Non-pigmented ciliary epithelial cell (primary cell): Measurements from ENCODE around the gene WDR6.
A peak's percentile ranks its signal among the peaks of the same experiment; 100 is the strongest.

Experiments
- DNase-seq: peaks from one replicate; pipeline ENCODE4 v3.0.0-alpha.2; 2010; ENCODE audit warnings: low read depth

WDR6 gene

DNA sequence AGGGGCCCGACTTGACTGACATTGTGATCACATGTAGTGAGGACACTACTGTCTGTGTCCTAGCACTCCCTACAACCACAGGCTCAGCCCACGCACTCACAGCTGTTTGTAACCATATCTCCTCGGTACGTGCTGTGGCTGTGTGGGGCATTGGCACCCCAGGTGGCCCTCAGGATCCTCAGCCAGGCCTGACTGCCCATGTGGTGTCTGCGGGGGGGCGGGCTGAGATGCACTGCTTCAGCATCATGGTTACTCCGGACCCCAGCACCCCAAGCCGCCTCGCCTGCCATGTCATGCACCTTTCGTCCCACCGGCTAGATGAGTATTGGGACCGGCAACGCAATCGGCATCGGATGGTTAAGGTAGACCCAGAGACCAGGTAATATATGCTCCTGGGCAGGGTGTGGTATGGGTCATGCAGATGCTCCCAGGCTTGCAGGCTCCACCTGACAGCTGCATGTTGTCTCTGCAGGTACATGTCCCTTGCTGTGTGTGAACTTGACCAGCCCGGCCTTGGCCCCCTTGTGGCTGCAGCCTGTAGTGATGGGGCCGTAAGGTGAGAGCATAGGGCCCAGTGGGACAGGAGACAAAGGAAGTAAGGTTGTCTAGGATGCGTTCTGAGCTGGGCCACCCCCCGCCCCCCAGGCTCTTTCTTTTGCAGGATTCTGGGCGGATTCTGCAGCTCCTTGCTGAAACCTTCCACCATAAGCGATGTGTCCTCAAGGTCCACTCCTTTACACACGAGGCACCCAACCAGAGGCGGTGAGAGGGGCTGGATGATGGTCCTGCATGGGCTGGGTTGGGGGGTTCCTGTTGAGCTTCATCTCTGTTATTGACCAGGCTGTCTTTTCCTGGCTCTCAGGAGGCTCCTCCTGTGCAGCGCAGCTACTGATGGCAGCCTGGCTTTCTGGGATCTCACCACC is 6.8 kb downstream of the WDR6 start:
- no peak for DNase-seq

DNA sequence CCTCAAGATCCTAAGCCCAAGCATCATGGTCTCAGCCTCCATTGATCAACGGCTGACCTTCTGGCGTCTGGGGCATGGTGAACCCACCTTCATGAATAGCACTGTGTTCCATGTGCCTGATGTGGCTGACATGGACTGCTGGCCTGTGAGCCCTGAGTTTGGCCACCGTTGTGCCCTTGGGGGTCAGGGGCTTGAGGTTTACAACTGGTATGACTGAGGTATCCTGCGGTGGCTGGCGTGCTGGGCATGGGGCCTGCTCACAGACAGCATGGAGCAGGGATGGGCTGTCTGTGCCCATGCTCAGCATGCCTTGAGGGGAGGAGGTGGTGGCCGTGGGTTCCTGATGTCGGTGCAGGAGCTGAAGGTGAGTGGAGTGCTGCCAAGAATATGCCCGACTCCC is 7.9 kb downstream of the WDR6 start:
- no peak for DNase-seq

DNA sequence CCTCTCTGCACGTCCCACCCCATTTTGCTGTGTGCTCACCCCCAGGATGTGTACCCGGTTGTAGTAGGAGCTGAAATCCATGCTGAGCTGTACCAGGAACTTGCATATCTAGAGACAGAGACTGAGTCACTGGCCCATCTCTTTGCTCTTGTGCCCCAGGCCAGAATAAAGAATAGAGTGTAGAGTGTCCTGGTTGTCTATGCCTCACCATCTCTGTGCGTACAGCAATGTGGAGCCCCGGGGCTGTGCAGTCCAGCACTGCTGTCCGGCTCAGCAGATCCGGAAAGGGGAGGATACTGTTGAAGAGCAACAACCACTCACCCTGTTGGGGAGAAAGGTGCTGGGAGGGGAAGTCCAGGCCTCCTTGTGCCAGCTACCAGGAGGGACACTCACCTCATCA is 8.6 kb downstream of the WDR6 start:
- no peak for DNase-seq

DNA sequence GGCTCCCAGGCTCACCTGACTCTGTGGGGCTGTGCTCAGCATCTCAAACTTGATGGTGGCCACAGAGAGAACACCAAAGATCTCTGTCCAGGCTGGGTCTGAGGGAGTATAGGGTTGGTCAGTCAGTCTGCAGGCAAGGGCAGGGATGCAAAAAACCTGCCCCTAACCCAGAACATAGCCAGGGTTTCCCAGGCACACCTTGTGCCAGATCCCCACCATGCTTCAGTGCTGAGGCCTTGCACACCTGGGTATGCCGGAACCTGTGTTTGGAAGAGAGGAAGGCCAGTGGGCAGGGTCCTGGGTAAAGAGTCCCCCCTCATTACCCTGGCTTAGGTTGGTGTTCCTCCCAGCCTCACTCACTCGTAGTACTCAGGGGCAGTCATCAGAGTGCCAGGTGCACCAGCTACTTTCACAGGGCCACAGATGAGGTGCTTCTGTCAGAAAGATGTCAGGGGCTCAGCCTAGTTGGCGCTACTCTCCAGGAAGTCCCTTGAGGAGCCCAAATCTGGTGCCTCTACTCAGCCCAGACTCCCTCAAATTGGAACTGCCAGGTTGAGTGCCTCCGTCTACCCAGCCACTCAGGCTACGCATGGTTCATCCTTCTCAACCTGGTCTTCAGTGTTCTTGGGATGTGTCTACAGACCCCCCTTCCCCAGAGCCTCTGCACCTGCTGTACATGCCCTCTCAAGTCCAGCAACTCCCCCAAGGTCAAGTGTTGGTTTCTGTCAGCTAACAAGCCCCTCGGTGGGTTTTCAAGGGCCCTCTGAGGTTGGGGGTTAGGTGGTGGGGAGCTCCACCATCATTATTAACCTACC is 9.4 kb downstream of the WDR6 start:
- no peak for DNase-seq

DNA sequence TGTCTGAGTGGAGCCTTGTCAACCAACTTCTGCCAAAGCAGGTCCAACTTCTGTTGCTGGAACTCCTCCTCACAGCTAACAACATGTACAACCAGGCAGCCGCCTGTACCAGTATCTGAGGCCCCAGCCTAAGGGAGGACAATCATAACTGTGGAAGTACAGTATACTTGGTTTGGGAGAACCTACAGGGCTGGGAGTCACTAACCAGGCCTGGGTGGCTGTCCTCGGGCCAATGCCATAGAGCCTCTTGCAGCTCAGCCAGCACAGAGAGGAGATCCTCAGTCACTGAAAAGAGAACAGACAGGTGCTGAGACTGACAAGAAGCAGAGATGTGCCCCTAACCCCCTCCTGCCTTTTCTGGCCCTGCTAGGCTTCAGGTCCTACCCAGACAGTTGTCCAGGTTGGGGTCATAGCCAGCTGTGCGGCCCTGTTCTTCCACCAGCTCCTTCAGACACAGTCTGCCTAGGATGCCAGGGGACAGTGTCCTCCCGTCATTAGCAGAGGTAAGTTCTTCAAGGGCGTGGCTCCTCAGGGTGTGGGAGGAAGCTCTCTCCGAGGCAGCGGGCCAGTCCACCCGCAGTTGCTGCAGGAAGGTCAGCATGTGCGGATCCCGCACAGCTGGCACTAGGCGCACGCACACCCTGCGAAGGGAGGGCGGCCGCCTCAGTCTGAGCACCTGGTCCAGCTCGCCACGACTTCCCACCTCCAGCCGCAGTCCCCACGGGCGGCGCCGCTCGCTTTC is 10.2 kb downstream of the WDR6 start:
- no peak for DNase-seq

DNA sequence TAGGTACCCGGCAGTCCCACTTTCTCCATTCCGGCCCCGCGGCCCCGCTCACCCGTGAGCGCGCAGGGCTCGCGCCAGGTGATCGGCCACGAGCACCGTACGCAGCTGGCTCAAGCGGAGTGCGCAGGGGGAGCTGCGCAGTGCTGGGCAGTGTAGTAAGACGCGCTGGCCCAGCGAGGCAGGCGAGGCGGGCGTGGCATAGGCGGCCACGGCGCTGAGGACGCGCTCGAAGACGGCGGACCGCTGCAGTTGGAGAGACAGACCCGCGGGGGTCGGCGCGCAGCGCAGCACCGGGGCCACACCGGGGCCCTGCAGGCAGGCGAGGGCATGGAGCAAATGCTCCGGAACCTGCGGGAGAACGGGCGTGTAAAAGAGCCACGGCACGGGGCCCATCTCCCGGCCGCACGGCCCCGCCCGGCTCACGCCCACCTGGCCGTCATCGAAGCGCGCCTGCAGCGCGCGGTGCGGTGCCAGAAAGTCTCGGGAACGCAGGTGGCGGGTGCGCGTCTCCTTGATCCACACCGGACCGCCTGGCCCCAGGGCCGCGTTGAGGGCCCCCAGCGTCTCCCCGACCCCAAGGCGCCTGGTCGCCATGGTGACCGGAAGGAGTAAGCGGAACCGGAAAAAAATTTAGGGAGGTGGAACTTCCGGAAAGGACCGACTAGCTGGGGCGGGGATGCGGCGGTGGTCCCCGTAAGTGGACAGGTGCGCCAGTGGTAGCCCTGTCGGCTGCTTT is 10.9 kb downstream of the WDR6 start, which contains the start of gene DALRD3:
Gene DALRD3, minus strand, starts transcription at position 610 of the 736 bp plus-strand sequence. Its CDS starts 16 bp downstream, at position 594.
- DNase-seq: no peak

DNA sequence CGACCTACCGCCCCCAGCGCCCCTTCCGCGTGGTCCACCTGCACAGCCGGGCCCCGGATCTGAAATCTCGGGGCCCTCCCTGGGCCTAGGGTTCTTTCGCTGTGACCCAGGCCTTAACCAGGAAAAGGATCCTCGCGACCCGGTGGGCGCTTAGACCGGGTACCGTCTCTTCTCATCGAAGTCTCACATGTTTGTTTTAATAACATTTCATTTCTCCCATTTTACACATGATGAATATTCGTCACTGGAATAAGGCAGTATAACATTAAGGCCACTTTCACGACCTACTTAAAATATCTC is 11.5 kb downstream of the WDR6 start:
- no peak for DNase-seq

DNA sequence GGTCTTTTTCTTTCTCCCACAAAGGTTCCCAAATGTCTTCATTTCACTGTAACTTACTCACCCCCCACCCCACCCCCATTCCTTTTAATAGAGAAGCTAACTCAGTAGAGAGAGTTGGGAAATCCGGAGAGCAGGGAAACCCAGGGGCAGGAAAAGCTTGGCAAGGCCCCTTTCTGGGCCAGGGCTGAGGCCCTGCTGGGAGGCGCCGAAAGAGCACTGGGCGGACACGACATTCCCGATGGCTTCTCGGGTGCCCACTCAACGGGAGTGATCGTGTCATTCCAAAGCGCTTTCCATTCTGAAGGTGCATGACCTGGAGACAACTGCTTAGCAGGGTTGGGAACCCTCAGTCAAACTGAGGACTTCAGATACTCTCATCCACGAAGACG is 12.7 kb downstream of the WDR6 start:
- DNase-seq: no peak

DNA sequence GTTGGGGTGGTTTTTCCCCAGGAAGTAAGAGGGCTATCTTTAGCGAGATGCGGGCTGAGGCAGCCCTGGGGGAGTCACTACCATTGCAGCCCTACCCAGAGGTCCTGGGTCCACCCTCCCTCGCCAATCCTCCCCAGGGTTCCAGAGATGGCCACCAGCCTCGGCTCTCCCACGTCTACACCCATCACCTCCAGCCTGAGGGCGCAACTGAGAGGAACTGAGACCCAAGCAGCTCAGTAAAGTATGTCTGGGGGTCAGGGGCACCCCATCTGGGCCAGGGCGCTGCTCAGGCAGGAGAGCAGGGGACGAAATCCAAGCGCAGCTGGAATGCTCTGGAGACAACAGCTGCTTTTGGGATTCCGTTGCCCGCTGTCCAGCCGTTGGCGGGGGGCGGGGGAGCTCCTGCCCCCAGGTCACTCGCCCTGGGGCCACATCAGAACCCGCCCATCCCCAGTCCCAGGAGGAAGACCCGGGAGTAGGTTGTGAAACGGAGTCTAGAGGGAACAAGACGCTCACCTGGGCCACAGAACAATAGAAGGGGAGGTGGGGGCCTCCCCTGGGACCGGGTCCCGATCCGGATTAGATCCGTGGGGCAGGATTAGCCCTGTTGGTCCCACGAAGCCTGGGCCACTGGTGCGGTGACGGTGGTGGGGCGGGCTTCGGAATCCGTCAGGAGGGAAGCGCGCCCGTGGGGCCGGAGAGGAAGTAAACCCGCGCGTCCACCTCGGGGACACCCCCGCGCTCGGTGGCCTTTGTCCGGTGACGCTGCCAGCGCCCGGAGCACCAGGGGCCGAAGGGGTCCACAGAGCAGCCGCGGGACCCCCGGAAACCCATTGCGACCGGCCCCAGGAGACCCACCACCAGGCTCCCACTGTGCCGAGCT is 13.4 kb downstream of the WDR6 start:
- DNase-seq: no peak

DNA sequence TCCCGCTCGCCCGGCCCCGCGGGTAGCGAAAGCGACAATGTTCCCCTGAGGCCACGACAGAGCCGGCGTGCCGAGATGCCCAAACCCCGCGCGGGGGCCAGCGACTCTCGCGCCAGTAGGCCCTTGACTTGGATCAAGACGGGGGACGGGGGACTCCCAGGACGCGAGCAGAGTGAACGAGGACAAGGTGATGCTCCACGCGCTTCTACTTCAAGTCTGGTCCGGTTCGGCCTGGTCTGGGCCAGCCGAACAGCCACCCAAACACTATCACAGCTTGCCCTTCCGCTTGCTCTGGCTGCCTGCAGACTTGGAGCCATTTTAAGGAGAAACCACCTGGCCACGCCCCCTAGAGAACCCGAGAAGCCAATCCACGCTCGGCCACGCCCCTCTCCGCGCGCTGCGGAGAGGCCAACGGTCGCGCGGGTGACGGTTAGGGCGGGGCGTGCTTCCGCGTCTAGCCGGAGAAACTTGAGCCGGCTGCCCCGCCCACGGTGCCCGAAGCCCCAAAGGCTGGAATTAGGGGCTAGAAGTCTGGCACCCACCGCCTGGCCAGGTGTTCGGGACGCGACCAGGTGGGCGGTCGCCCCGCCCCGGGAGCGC is 14.1 kb downstream of the WDR6 start:
- peak; percentile 85 for DNase-seq

DNA sequence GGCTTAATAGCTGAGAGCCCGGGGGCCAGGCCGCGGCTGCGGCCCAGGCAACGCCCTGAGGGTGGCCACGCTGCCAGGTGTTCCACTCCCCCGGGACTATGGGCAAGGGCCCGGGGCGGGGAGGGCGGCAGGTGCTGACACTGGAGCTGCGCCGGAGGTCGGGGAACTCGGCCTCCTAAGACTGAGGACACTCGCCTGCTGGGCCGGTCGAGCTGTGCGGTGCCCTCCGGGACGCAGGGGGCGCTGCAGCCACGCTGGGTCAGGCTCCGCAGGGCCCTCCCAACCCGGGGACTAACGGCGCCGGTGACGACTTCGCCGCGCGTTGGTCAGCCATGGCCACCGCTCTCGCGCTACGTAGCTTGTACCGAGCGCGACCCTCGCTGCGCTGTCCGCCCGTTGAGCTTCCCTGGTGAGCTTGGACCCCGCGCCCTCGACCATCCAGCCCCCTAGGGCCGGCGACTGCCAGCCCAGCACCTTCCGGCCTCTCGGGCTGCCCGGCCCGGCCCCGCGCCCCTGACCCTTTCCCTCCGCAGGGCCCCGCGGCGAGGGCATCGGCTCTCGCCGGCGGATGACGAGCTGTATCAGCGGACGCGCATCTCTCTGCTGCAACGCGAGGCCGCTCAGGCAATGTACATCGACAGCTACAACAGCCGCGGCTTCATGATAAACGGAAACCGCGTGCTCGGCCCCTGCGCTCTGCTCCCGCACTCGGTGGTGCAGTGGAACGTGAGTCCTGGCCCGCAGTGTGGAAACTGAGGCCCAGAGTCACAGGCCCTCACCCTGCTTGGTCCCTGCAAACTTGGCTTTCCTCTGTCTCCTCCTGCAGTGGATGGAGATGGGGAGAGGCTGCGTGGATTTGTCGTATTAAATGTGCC is 14.9 kb downstream of the WDR6 start, which contains the start of gene NDUFAF3:
Gene NDUFAF3, plus strand, starts transcription at position 309 of the 875 bp plus-strand sequence. Its CDS starts 24 bp downstream, at position 333.
- DNase-seq: peak; percentile 71

DNA sequence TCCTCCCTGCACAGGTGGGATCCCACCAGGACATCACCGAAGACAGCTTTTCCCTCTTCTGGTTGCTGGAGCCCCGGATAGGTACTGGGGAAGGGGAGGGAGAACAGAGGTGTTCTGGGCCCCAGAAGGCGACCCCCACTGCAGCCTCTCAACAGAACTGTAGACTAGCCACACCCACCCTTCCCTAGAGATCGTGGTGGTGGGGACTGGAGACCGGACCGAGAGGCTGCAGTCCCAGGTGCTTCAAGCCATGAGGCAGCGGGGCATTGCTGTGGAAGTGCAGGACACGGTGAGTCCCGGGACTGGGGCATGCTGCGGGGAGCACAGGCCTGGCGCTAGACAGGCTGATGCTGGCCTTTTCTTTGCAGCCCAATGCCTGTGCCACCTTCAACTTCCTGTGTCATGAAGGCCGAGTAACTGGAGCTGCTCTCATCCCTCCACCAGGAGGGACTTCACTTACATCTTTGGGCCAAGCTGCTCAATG is 15.5 kb downstream of the WDR6 start:
- no peak for DNase-seq

DNA sequence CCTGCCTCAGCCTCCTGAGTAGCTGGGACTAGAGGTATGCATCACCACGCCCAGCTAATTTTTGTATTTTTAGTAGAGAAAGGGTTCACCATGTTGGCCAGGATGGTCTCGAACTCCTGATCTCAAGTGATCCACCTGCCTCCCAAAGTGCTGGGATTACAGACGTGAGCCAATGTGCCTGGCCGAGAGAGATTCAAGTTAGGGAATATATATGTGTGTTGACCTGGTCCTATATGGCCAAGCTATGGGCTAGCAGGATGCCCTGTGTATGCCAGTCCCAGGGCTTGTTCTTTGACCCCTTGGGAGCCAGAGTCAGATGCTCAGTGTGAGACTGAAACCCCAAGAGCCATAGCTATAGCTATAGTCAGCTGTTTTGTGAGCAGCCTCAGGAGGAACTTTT is 16.6 kb downstream of the WDR6 start:
- no peak for DNase-seq

DNA sequence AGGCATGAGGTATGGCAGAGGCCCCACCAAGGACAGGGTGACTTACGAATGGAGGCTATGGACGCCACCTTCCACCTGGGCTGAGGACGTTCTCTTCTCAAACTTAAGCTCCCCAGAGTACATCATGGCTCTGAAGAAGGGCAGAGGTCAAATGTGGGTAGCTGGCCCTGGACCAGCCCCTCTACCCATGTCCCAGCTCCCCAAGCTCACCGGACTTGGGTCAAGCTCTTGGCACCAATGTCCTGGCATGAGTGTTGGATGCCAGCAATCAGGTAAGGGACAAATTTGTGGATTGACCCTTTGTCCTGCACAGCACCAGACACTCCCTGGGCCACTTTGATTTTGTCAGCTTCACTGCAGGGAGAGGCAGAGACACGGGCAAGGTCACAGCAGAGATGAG is 17.3 kb downstream of the WDR6 start:
- no peak for DNase-seq

DNA sequence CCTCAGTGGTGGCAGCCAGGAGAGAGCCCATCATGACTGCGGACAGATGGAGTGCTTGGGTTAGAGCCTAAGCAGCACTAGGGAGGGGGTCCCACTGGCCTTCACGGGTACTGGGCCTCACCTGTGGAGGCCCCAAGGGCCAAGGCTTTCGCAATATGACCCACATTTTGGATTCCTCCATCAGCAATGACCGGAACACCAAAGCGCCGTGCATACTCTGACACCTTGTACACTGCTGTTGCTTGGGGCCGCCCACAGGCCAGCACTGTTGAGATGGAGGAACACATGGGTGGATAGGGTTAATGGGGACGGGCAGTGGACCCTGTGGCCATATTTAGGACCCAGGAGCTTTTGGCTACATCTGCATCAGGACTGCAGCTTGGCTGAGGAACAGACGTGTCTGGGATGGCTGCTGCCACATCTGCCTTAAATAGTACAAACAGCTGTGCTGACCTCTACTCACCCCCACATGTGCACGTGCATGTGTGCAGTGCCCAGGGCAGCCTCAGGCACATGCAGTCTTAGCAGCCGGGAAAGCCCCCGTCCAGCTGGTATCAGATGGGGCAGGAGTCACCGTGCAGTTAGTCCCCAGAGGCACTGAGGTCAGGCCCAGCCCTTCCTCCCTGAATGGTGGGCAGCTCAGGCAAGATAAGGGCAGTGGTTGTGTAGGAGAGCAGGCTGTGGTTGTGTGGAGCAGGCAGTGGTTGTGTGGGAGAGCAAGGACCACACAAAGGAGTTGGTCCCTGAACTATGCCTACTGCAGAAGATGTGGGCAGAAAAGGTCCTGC is 18.0 kb downstream of the WDR6 start:
- DNase-seq: no peak

DNA sequence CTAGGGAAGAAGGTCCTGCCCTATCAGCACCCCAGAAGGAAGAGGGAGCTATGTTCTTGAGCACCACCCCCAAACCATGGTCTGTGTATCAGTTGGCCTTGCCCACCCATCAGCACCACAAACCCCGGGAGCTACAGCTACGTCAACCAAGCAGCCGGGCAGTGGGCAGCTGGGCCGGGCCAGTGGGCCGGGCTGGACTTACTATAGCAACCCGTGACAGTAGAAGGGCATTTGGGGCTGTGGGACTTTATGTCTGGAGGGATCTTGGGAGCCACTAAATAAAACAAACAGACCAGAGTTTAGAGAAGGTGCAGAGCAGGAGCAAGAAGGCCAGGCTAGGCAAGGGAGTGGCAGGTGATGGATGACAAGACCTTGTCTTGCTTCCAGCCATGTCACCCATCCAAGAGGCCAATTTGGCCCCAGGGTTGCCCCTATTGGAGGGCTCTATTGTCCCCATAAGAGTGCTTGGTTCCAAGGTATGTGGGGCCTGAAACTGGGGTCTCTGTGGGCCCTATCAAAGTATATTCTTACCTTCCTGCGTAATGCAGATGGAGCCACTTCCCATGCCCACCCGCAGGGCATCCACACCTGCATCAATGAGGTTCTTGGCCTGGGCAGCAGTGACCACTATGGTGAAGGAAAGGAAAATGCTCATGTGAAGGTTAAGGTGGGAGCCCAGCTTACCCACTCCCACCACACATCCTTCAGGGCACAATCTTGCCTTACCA is 18.8 kb downstream of the WDR6 start:
- DNase-seq: no peak

DNA sequence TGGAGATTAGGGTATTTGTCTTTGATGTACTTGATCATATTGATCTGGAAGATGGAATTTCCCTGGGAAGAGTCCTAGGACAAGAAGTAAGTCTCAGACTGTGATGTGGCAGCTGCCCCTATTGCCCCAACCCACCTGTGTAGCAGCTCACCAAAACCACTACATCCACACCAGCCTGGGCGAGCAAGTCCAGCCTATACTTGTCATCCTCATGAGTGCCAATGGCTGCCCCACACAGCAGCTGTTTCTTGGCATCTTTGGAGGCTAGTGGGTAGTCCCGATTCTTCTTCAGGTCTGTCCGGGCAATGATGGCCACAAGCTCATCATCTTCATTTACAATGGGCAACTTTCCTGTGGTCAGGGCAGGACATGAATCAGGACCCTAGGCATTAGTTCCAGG is 19.3 kb downstream of the WDR6 start:
- no peak for DNase-seq

DNA sequence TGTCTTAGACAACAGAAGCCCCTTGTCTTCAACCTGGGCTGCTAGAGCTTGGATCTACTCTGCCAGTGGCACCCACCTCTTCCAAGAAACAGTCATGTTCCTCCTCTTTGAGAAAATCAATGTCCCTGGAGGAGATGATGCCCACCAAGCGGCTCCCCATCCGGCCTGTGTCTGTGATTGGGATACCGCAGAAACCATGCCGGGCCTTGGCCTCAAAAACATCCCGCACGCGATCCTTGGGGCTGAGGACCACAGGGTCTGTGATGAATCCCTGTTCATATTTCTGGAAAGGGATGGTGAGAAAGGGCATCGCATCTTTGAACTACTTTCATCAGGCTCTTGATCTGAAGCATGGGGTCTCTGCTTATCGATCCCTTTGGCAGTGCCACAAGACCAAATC is 20.4 kb downstream of the WDR6 start:
- no peak for DNase-seq
